Esophagus muscularis mucosa (tissue), 4 donors: ENCODE results near the gene ADAMTS13. TPM values are rescaled to one million over a fixed set of nuclear protein-coding genes. Genes with fewer than 3 reads are reported as not detected.

Source experiments
- DNase-seq: peaks from one replicate; pipeline ENCODE4 v3.0.0-alpha.2; 2017; ENCODE audit errors: extremely low spot score
- H3K27ac ChIP-seq, 4 donors: fragments of 200-600 bp; sonication (generic); replicated peaks in 1 of 4; 1 replicate in 3 of 4; 2 replicates in 1 of 4; pipeline ENCODE4 v1.5.1; 2016 to 2019; ENCODE audit warnings: mild to moderate bottlenecking in 1 of 4
- H3K27me3 ChIP-seq, 4 donors: fragments of 200-600 bp; sonication (generic); one replicate each; pipeline versions ENCODE4 v1.5.1 to v1.6.0; 2016 to 2019
- H3K36me3 ChIP-seq, 4 donors: fragments of 200-600 bp; sonication (generic); one replicate each; pipeline ENCODE4 v1.5.1; 2016 to 2019
- H3K4me1 ChIP-seq, 4 donors: fragments of 200-600 bp; sonication (generic); one replicate each; pipeline ENCODE4 v1.5.1; 2016 to 2019
- H3K4me3 ChIP-seq, 4 donors: fragments of 200-600 bp; sonication (generic); 1 replicate in 2 of 4; 2 replicates in 2 of 4; pipeline ENCODE4 v1.5.1; 2016 to 2019; ENCODE audit warnings: mild to moderate bottlenecking in 4 of 4, moderate library complexity in 1 of 4
- H3K9me3 ChIP-seq, 4 donors: fragments of 200-600 bp; sonication (generic); 1 replicate in 3 of 4; 2 replicates in 1 of 4; pipeline ENCODE4 v1.5.1; 2016 to 2019
- CTCF ChIP-seq, 3 experiments: fragments of 200-600 bp in 2 of 3; fragments of 450-650 bp in 1 of 3; sonication (generic) in 2 of 3; IDR thresholded peaks; one replicate each; pipeline ENCODE4 v1.5.1; 2017 to 2019; ENCODE audit warnings: antibody characterized with exemption in 3 of 3, mild to moderate bottlenecking in 2 of 3, moderate library complexity in 1 of 3
- EP300 ChIP-seq: sonication (generic); formaldehyde crosslinking; IDR thresholded peaks from one replicate; pipeline ENCODE4 v1.6.1; 2017; ENCODE audit warnings: antibody characterized with exemption
- POLR2A ChIP-seq: fragments of 450-650 bp; IDR thresholded peaks from one replicate; pipeline ENCODE4 v1.6.1; 2017; ENCODE audit warnings: antibody characterized with exemption, moderate library complexity, mild to moderate bottlenecking, low read depth
- POLR2AphosphoS5 ChIP-seq, 2 donors: sonication (generic); formaldehyde crosslinking; IDR thresholded peaks; one replicate each; pipeline ENCODE4 v1.6.1; 2017; ENCODE audit warnings: antibody characterized with exemption in 2 of 2
- WGBS: methylation state at CpG from one replicate; pipeline ENCODE4 v1.1.5; 2018; 5-methylcytosine and 5-hydroxymethylcytosine counted together
- intact Hi-C: fragments of 100-400 bp; cut with DNase I; formaldehyde crosslinking; loops from one replicate; pipeline ENCODE4 v1.15.1; 2023
- total RNA-seq, 4 donors: library from RNA; depleted of rRNA; stranded (reverse); fragments of >200 nt; gene quantifications; one replicate each; pipeline versions ENCODE4 v1.1.0 to v1.2.1, GENCODE V29; 2016

Gene ADAMTS13
- total RNA-seq, 4 donors from 2014 or later, result 1.3 to 1.7 (median 1.4) TPM

GRCh38 chr9:133485531-133486260 lies 63.5 kb downstream of the ADAMTS13 start:
- no peak for DNase-seq
- Histone ChIP-seq H3K4me3 (no peak overlapping the region), H3K9me3 (no peaks in the 10 kb centered on the region), H3K4me1 (peaks cover 0 to 11% (median 7%) of the 10 kb centered on the region in 4 donors), H3K27ac (no peak overlapping the region), H3K27me3 (peaks cover 0 to 56% (median 0%) of the 10 kb centered on the region in 4 donors), H3K36me3 (no peaks in the 10 kb centered on the region)
- whole genome bisulfite sequencing, result 54% methylated on average over 9 of the region's 25 CpGs
- TF ChIP-seq POLR2A, result no peak
- no peak for TF ChIP-seq EP300
- no peak for TF ChIP-seq CTCF (IDR thresholded peaks at IDR 0.05)
- no peak for TF ChIP-seq POLR2AphosphoS5 (IDR thresholded peaks at IDR 0.05)
- intact Hi-C loops, result loop anchor here (2.0 kb wide), 2 partner anchors 79 to 299 kb away; no protein-coding TSS in a partner anchor

DNA sequence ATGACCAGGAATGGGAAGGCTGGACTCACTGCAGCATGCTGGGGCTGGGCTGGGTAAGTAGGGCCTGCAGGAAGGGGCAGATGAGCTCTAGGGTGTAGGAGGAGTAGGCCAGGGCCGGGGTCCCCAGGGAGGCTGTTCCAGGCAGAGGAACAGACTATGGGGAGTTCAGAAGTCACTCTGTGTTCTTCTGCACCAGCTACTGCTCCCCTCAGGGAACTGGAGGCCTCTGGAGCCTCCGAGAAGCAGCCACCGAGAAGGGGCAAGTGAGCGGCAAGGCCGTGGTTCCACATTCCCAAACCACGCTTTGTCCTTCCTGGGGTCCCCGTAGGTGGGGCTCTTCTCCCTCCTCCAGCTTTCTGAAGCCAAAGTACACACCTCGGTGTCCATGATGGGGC lies 65.2 kb downstream of the ADAMTS13 start:
- Histone ChIP-seq H3K27me3 (peaks cover 0 to 67% (median 0%) of the 10 kb centered on the region in 4 donors), H3K4me3 (no peak overlapping the region), H3K36me3 (no peaks in the 10 kb centered on the region), H3K9me3 (no peaks in the 10 kb centered on the region), H3K27ac (peak overlapping the region in 3 of 4 donors; percentile 22 to 55 (median 46)), H3K4me1 (peaks cover 5 to 20% (median 18%) of the 10 kb centered on the region in 4 donors)
- no peak for DNase-seq
- no peak for TF ChIP-seq POLR2A
- intact Hi-C loops, result loop anchor here (2.0 kb wide), 2 partner anchors 81 to 301 kb away; no protein-coding TSS in a partner anchor
- 93% methylated on average over 8 of the region's 8 CpGs for WGBS

GRCh38 chr9:133488686-133489252 lies 66.6 kb downstream of the ADAMTS13 start:
- TF ChIP-seq POLR2AphosphoS5 (IDR thresholded peaks at IDR 0.05) (no peak), CTCF (IDR thresholded peaks at IDR 0.05) (no peak), POLR2A (no peak), EP300 (no peak)
- Histone ChIP-seq H3K9me3 (no peaks in the 10 kb centered on the region), H3K27ac (no peak overlapping the region), H3K36me3 (no peaks in the 10 kb centered on the region), H3K27me3 (peaks cover 0 to 64% (median 0%) of the 10 kb centered on the region in 4 donors), H3K4me3 (no peak overlapping the region), H3K4me1 (peaks cover 11 to 25% (median 23%) of the 10 kb centered on the region in 4 donors)
- no peak for DNase-seq
- 87% methylated on average over 10 of the region's 18 CpGs for WGBS
- intact Hi-C loops, result no loop called here

DNA sequence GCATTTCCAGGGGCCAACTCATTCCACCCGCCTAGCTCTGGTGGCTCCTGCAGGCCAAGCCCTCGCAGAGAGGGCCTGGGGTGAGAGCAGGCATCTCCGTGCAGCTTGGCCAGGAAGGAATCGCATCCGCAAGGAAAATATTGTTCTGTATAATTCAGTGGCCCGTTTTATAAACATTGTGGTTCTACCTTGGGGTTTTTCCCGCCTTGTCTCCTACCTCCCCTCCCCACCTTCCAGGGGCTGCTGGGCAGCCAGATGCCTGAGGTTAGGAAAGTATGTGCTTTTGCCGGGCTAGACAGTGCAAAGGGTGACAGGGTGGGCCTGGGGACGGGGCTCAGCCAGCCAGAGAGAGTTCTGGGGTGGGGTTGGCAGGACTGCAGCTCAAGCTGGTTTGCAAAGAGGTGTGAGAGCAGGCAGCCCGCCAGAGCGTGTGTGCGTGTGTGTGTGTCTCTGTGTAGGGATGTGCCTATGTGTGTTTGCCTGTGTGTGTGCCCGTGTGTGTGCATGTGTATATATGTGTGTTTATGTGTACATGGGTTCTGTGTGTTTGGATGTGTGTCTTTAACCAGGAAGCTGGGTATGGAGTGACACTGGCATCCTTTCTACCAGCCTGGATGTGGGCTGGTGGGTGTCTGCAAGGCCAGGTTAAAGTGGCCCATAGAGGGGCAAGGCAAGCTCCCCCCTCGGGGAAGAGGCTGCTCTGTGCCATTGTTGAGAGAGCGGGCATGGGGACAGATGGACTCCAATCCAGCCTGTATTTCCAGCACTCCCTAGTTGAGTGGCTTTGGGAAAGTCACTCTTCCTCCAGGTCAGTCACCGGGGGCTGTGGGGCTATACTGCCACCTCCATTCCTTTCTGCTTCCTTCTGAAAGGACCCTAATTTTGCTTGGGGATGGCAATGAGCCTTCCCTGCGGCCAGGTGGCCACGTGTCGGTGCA lies 67.4 kb downstream of the ADAMTS13 start:
- intact Hi-C loops, result no loop called here
- H3K9me3 ChIP-seq, result no peaks in the 10 kb centered on the region
- H3K27ac ChIP-seq, result no peak overlapping the region
- TF ChIP-seq EP300 (no peak), POLR2A (no peak), CTCF (IDR thresholded peaks at IDR 0.05) (no peak), POLR2AphosphoS5 (IDR thresholded peaks at IDR 0.05) (no peak)
- DNase-seq, result no peak
- no peak overlapping the region for H3K4me3 ChIP-seq
- peaks cover 11 to 25% (median 23%) of the 10 kb centered on the region in 4 donors for H3K4me1 ChIP-seq
- H3K27me3 ChIP-seq, result peaks cover 0 to 67% (median 0%) of the 10 kb centered on the region in 4 donors
- 84% methylated on average over 19 of the region's 19 CpGs for WGBS
- H3K36me3 ChIP-seq, result no peaks in the 10 kb centered on the region
